Measurements from ENCODE around the gene LHX1.

LHX1 gene

DNA sequence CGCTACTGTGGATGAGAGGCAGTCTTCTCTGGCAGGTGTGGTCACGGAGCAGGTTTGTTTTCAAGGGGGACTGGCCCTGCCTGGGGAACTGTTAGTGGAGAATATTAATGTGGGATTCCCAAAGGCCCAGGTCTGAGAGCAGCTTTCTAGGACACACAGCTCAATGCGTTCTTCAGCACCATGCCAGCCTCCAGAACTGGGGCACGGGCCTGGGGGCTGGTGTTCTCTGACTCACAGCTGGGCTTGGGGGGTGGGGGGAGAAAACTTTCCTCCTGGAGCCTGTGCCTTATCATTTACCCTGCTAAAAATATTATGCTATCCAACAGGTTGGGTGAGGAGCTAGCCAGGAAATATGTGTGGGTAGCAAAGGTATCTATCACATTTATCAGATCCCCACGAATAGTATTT is 13.5 kb upstream of the LHX1 start:
- DNase-seq: no peak

DNA sequence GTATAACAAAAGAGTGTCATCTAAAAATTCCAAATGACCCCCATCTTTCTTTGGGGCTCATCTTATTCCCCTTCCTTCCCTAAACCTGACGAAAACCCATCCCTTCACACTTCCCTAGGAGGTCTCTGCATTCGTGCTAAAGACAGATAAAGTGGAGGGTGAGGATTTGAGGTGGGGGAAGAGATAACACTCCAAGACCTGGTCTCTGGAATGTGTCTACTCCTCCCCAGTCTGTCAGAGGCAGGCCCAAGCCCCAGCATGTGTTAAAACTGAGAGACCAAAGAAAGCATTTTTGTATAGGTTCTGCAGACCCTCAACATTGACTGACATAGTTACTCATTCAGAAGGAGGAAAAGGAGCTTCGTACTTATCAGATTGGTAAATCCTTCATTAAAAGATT is 11.0 kb upstream of the LHX1 start:
- DNase-seq: no peak

DNA sequence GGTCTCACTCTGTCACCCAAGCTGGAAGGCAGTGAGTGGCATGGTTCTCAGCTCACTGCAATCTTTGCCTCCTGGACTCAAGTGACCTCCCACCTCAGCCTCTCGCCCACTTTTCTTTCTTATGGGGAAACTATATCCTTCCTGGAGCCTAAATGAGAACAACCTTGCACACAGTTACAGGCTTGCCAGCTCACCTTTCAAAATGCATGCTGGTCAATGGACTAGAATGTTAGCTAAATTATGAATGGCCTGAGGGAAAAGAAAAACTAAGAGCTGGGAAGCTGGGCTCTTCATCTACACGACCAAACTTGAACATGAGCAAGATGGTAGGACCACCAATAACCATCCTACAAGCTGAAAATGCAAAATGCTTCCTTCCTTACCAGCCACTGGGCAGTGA is 10.6 kb upstream of the LHX1 start:
- DNase-seq: no peak

DNA sequence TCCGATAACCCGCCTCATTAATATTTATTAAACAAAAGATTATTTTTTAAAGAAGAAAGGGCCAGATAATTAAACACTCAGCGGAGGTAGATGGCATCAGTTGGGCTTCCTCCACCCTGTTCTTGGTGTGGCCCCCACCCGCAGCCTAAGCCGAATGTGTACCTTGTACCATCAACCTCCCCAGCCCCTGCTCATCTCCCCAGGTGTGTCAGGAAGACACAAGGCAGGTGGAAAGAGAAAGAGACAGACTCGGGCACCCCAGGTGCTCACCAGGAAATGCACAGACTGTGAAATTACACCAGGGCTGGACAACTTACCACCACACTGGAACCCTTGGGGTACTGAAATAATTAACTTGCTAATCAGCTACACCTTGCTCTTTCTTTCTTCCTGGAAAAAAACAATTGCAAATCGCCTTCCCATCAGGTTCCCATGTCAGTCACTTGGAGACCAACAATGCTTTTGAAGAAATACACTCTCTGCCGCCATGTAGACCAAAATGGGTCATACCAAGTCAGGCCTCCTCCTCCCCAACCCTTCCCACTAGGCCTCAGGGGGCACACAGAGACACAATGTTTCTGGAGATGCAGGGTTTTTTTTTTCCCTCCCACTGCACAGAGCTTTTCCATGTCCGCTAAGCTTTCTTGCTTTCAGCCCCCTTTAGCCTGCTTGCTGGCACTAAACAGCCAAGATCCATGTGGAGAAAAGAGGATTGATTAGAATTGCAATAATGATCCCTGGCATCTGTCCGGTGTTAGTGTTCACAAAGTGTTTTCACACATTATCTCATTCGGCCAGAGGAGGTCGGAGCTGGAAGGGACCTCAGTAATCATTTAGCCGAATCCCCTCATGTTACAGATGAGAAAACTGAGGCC is 8.6 kb upstream of the LHX1 start:
- DNase-seq: no peak

DNA sequence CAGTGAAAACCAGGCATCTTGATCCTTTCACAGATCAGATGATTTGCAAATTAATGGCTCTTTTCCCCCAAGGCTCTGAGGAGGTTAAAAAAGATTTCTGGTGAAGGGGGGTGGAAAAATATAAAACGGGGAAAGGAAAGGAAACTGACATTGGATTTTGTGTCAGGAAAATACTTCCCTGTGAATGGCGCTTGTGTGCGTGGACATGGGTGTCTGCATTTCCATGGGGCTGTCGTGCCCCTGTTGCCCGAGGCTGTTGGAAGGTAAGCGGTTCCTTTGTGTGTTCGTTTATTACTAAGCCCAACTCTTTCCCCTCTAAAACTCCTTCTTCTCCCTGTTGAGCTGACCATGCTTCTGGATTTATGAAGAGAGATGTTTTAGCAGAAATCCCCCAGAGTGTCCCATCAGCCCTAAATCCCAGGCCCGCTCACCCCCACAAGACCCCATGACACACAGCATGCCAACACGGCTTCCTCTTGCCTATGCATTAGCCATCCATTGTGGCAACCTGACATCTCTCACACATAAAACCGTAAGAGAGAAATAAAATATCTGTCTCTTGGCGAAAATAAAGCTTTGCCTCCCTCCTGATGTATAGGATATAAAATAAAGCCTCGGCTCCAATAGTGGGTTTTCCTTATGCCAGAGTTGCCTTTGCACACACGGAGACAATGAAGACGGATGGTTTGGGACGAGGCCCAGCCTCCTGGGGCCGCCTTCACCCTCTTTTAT is 7.3 kb upstream of the LHX1 start:
- DNase-seq: no peak

DNA sequence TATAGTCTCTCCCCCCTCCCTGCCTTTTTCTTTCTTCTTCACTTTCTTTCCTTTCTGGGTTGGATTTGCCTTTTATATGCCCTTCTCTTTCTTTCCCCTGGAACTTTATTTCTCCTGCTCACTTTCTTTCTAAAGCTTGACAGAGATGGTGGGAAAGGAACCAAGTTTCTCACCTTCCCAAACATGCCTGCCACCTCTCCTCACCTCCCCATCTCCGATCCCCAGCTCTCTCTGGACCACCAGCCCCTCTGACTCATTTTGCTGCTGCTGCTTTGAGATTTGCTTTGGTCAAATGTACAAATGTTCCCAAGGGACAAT is 6.7 kb upstream of the LHX1 start:
- no peak for DNase-seq

DNA sequence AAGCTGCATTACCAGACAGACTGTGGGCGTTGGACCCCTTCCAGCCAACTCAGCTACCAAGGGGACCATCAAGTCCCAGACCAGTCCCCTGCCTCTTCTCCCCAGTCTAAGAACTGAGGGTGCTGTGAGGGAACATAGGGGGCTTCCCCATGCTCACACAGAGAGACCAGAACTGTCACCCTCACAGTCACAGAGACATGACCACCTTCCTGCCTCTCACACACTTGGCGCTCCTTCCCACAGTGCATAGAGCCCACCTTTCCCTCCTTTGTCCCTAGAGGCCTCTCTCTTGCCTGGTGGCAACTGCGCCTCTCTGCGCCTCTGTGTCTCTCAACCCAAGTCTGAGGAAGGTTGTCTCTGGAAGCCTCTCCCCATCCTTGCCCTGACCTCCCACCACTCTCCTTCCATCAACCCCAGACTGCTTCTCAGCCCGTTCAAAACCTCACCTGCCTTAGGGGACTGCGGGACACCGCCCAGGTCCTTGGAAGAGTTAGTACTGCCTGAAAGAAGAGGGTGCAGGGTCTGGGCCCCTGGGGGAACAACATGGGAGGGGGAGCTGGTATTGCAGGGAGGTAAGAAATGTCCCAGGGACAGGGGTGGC is 6.1 kb upstream of the LHX1 start:
- DNase-seq: no peak

DNA sequence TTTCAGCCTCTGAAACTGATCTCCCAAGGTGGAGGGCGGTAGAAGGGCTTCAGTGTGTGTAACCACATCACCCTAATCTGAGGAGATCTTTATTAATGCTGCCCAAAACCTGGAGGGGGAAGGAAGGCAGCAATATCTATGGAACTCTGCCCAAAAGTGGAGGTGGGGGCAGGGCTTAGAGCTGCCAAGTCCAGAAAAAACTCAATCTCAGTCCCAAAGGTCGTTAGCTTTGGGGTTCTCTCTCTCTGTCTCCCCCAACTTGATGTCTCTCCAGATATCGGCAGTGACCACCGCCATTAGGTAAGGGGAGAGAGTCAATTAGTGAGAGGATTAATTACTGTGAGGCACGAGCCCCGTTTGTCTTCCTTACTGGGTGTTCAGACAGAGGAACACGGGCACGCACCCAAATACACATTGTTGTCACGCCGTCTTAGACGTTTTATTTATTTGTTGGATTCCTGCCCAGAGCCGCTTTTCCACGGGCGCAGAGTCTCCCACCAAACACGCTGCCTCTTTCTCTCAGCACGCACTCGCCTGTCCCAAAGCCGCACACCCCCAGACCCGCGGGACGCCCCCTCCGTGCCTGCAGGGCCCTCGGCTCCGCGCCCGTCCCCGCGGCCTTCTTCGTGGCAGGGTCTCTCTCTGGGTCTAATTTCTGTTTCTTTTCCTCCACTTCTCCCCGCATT is 5.4 kb upstream of the LHX1 start:
- DNase-seq: no peak

DNA sequence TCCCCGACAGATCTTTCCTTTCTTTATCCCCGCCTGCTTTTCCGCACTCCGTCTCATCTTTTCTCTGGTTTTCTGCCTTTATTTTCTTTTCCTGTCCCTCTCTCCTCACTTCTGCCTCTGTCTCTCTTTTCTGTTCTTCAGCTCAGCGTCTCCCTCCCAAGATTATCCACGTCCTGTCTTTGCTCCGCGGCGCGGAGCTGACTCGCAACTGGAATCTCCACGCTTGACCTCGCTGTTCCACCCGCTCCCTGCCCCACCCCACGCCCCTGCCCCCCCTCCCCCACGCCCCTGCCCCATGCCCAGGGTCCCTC is 4.9 kb upstream of the LHX1 start:
- no peak for DNase-seq

DNA sequence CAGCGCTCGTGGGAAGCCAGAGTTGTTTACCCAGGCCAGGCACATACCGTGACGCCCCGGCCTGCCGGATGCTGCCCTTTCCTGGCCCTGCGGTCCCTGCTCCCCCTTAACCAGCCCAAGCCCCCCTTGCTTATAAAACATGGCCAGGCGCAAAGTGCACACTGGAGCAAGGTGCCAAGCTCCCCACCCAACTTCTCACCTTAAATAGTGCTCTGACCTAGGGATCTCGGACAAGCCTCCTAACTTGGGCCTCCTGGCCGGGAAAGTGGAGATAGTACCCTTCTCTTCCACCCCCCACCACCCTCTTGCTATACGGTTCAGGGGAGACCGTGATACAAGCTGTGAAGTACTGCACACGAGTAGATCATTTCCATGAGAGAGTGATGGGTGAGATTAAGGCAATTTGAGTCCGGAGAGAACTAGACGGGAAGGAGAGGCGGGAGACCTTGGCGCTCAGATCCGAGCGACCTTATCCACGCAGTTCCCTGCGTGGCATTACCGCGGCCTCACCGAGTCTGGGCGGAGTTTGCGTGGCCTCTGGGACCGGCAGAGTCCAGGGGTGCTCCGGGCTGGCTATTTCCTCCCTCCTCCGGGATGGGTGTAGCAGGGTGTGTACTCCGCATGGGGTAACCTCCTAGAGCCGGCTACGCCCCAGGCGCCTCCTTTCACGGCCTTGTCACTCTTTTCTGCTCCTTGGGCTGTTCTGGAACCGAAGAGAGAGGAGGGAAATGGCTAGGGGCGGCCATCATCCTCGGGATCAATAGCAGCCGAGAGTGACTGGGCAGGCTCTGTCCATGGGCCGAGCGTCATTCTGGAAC is 4.4 kb upstream of the LHX1 start:
- DNase-seq: no peak

DNA sequence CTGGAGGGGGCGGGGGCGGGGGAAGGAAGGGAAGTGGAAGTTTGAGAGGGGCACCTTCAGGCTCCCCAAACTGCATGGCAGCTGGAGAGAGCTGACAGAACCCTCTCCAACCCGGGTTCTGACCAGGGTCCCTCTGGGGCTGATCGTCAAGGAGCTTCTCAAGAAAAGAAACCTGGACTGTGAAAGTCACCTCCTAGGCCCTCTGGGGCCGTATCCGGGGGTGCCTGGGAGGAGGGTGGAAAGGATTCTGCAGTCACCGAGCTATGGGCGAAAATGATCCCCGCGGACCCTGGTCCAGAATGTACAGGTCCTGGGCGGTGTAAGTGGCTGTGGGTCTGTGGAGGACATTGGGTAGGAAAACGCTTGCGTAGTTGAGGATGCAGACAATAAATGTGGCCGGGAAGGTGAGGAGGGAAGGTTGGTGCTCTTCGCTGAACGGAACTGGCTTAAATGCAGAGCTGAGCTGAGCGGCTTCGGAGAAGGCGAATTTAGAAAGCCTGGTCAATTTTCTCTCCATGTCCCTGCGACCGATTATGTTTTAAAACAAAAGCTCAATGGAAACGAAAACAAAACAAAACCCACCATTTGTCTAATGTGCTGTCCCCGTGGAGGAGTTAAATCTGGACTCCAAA is 3.6 kb upstream of the LHX1 start:
- no peak for DNase-seq

DNA sequence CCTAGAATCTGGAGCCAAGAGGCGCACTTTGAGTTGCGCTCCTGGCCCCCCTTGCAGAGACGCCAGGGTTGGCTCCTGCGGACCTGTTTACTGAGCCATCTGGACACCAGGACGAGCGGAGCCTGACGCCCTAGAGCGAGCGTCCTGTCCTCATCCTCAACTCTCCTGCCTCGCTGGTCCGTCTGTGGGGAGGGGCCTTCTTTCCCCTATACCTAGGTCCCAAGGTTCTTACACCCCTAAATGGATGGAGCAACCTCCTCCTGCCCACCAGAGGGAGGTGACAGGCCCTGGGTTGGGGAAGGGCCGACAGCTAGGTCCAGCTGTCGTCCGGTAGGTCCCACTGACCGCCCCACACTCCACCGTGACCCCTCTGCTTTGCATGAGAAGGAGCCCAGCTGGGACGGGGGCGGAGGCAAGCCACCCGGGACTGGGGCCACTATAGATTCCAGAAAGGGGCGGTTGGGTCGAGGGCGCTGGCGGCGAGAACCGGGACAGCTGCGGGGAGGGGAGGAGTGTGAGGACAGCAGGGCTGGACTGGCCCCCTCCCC is 3.1 kb upstream of the LHX1 start:
- DNase-seq: no peak

DNA sequence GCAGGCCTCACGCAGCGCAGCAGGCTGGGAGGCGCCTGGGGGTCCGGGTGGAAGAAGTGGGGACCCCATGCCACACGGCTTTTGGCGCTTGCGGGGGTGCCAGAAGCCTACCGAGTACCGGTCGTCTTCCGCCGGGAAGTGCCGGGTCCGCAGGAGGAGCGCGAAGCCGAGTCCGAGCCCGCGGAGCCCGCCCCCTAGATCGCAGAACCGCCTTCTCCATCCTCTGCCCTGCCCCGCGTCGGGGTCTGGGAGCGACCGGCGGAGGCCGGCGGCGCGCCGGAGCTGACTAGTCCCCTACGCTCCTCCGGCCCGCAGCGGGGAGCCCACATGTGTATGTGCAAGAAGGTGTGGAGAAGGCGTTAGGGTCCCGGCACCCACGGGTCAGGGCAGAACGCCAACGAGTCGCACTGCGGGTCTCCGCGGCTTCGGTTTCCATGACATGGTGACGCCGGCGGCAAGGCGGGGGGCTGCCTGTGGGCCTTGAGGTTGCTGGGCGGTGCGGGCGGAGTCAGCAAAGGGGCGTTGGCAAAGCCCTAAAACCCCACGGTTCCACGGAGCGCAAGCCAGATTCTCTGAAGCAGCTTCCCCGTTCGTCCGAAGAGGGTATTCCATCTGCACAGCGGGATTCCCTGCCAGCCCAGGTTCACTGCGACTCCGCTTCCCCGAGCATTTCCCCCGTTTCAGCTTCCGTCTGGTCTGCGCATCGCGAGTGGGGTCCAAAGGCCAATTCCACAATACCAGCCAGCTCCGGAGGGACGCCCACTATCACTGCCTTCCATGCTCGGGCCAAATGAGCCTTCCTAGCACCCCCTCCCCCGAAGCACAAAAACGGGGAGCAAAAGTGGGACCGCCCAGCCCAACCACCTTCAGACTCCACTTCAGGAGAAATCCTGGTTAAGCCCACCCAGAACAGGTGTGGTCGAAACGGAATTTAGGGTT is 2.3 kb upstream of the LHX1 start:
- no peak for DNase-seq

DNA sequence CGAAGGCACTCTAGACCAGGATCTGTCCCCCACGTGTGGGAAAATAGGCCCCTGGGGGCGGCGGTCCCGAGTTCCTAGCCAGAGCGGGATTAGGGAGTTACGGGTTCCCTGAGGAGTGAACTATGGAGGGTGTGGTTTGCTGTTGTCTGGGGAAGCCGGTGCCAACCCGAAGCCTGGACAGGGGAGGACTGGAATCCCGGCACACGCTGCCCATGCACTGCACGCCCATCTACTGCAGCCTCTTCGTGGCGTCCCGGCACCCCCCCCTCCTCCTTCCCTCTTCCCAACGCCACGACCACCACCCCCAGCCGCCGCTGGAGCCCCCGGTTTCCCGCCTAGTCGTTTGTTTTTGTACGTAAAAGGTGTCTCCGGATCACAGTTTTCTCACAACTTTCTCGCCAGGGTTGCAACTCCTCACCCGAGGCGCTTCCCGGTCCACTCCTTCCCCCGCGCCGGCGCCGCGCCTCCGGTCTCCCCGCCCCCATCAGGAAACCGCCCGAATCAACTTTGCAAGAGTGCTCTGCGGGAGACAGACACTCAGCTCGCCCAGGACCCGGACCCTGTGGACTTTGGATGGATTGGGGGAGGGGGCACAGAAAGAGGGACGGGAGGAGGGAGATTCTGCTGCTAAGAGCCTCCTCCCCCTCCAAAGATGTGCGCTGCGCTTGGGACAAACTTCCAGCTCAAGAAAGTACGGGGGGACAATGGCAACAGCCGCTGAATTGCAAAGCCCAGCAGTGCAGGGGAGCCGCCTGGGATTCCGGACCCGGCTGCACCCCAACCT is 1.4 kb upstream of the LHX1 start:
- DNase-seq: no peak

DNA sequence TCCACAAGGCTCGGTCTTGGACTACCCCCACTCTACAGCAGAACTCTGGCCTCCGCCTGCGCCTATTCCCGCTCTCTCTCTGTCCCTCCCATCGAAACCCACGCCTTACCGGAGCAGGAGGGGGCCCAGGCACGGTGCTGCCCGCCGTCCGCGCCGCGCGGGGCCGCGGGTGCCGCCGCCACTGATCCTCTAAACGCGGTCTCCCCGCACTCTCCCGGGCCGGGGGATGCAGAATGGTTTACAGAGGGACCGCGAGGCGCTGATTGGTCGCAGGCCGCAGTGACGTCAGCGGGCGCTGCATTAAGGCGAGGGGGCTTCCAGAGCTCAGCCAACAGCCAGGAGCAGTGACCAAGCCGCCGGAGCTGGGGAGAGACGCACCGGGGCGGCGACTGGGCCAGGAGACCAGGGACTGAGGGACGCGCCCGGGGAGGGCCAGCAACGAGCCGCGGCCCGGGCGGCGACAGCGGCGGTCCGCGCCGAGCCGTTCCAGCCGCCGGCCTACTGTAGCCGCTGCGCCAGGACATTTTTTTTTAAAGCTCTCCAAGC is 747 bp upstream of the LHX1 start:
- DNase-seq: no peak

DNA sequence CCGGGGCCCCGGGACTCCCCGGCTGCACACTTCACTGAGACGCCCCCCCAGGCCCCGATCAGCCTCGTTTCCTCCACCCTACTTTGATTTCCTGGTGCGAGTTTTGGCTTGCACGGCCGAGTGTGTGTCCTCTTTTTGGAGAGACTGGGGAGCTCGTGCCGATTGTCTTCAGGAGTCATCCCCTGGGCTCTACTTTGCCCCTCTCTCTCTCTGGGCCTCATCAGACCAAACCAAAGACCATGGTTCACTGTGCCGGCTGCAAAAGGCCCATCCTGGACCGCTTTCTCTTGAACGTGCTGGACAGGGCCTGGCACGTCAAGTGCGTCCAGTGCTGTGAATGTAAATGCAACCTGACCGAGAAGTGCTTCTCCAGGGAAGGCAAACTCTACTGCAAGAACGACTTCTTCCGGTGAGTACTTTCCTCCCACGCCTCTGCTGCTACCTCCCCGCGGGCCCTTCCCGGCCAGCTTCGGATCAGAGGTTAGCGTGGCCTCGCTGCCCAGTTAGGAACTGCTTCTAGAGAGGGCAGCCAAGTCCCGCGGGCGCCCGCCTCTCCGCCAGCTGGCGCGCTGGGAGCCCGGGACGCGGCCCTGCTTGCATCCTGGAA is 787 bp downstream of the LHX1 start:
- no peak for DNase-seq

DNA sequence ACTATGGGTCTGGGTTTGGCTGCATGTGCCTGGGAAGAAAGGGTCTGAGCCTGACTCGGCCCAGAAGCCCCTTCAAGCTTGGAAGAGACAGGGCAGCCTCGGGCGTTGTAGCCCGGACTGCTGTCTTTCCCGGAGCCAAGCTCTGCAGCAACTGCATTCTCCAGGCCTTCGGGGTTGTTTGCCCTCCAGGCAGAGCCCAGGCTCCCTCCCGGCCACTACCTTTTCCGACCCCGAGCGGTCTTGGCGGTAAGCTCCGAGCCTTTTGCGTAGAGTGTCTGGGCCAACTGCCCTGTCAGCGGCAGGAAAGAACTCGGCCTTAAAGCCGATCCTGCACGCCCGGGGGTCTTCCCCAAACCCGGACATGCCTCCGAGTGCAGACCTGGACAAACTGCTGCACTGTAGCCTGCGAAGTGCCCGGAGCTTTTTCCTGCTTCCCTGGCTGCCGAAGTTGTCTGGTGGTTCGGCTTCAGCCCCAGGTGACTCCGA is 1.3 kb downstream of the LHX1 start:
- DNase-seq: no peak

DNA sequence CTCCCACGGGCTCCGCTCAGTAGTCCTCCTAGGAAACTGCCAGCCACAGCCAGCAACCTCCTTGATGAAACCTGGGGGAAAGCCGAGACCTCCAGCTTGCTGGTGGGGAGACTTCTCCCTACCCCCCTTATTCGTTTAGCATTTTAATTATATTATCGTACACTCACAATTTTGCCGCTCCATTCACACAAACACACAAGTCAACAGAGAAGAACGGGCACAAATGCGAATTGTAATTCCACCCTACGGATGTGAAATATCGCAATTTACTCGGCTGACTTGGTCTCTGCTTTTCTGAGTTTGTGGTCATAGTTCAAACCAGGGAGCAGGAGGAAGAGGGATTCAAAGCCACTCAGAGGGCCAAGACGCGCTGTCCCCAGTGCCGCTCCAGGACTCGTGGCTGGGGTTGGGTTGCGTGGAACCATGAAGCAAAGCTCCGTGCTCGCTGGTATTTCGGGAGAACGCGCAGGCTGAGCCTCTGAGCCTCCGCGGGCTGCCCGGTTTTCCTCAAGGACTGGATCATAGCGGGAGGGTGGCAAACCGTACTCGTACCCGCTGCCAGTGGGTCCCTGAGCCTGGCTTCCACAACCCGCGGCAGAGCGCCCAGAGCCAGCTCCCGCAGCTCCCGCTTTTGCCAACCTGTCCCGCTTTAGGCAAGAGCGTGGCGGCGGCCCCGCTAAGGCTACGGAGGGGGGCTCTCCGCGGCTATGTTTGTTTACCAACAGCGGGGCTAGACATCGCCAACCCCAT is 2.0 kb downstream of the LHX1 start:
- no peak for DNase-seq

All from activated CD4-positive, alpha-beta T cell treated with anti-CD3 and anti-CD28 coated beads, Interleukin-2, Interleukin-6, amounts not matched to agents 100 ng/mL and 50 ng/mL, durations not matched to agents 16 hours and 8 hours (primary cell).